ENCODE measurements around the gene FAM135A. TPM values are rescaled to one million over a fixed set of nuclear protein-coding genes. Genes with fewer than 3 reads are reported as not detected.
"Not testable (repeated sequence)": the region's sequence is repeated elsewhere in the genome, so short reads cannot be mapped to it uniquely, and the experiment has no call there.

FAM135A gene
- total and polyA plus RNA-seq, 2 experiments from 2014 or later: 35.2 to 68.7 TPM

GRCh38 chr6:70453899-70454298 lies 40.6 kb downstream of the FAM135A start:
- H3K27ac Mint-ChIP-seq; H4K20me1 ChIP-seq (replicated peaks; ENCODE audit: insufficient read depth); ATAC-seq; H3K79me2 ChIP-seq (replicated peaks; ENCODE audit: insufficient read depth); H3K4me3 Mint-ChIP-seq; H3K4me1 ChIP-seq (ENCODE audit: insufficient read depth); H3K27me3 ChIP-seq (ENCODE audit: insufficient read depth); H3K9me2 ChIP-seq (ENCODE audit: insufficient read depth); H3K4me3 ChIP-seq; H3K27ac ChIP-seq (ENCODE audit: low read depth); H3K4me1 Mint-ChIP-seq; H3F3A ChIP-seq (replicated peaks; ENCODE audit: low read depth); DNase-seq (ENCODE audit: low spot score); H3K4me2 ChIP-seq; H2AFZ ChIP-seq; H3K9me3 Mint-ChIP-seq; H3K27me3 Mint-ChIP-seq (ENCODE audit: insufficient read depth, low read depth, poor library complexity): not testable (repeated sequence)
- peaks cover 45% of the 10 kb centered on the region for H3K36me3 Mint-ChIP-seq (ENCODE audit: low read depth)
- H3K36me3 ChIP-seq (ENCODE audit: insufficient read depth): peaks cover 14% of the 10 kb centered on the region

DNA sequence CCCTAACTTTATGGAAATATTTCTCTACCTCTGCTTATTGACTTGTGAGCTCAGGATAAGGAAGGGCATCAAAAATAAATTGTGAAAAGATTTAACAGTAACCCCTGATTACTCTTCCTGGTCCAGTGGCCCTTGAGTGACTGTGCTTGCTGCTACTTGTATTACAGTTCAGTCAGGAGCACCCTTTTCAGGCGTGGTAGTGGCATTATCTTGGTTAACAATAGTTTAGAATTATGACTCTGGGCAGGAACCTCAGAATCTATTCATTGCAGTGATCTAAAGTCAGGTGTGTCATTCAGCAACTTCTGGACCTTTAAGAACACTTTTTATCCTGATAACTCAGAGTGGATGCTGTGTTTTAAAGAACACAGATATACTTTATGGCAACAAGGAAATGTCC lies 43.4 kb downstream of the FAM135A start:
- Mint-ChIP-seq H3K27me3 (ENCODE audit: insufficient read depth, low read depth, poor library complexity) (no peaks in the 10 kb centered on the region), H3K9me3 (no peaks in the 10 kb centered on the region; the same call in 2 of the 3 replicates), H3K4me1 (no peaks in the 10 kb centered on the region), H3K27ac (no peak overlapping the region), H3K4me3 (no peak overlapping the region), H3K36me3 (ENCODE audit: low read depth) (peaks cover 44% of the 10 kb centered on the region)
- H3K79me2 ChIP-seq (replicated peaks; ENCODE audit: insufficient read depth): peaks cover 7% of the 10 kb centered on the region
- no peak overlapping the region for H3K4me3 ChIP-seq
- H4K20me1 ChIP-seq (replicated peaks; ENCODE audit: insufficient read depth): no peaks in the 10 kb centered on the region
- peaks cover 10% of the 10 kb centered on the region; the same call in 1 of the 2 replicates for H3K36me3 ChIP-seq (ENCODE audit: insufficient read depth)
- H2AFZ ChIP-seq: no peak overlapping the region
- no peak for TF ChIP-seq POLR2AphosphoS5 (IDR thresholded peaks at IDR 0.05; ENCODE audit: low read depth)
- TF ChIP-seq NANOG (IDR thresholded peaks at IDR 0.05; ENCODE audit: borderline replicate concordance): no peak
- TF ChIP-seq, protein P1, sequence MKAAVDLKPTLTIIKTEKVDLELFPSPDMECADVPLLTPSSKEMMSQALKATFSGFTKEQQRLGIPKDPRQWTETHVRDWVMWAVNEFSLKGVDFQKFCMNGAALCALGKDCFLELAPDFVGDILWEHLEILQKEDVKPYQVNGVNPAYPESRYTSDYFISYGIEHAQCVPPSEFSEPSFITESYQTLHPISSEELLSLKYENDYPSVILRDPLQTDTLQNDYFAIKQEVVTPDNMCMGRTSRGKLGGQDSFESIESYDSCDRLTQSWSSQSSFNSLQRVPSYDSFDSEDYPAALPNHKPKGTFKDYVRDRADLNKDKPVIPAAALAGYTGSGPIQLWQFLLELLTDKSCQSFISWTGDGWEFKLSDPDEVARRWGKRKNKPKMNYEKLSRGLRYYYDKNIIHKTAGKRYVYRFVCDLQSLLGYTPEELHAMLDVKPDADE (IDR thresholded peaks at IDR 0.05): no peak
- TF ChIP-seq STAT1 (IDR thresholded peaks at IDR 0.05; ENCODE audit: unreplicated experiment): no peak
- TF ChIP-seq, protein P2, sequence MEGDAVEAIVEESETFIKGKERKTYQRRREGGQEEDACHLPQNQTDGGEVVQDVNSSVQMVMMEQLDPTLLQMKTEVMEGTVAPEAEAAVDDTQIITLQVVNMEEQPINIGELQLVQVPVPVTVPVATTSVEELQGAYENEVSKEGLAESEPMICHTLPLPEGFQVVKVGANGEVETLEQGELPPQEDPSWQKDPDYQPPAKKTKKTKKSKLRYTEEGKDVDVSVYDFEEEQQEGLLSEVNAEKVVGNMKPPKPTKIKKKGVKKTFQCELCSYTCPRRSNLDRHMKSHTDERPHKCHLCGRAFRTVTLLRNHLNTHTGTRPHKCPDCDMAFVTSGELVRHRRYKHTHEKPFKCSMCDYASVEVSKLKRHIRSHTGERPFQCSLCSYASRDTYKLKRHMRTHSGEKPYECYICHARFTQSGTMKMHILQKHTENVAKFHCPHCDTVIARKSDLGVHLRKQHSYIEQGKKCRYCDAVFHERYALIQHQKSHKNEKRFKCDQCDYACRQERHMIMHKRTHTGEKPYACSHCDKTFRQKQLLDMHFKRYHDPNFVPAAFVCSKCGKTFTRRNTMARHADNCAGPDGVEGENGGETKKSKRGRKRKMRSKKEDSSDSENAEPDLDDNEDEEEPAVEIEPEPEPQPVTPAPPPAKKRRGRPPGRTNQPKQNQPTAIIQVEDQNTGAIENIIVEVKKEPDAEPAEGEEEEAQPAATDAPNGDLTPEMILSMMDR (conservative IDR thresholded peaks at IDR 0.05; ENCODE audit: low read depth in 2 of 2): no peak
- TF ChIP-seq ZNF114 (CRISPR knock-in tag; IDR thresholded peaks at IDR 0.05): no peak
- TF ChIP-seq, protein P3, sequence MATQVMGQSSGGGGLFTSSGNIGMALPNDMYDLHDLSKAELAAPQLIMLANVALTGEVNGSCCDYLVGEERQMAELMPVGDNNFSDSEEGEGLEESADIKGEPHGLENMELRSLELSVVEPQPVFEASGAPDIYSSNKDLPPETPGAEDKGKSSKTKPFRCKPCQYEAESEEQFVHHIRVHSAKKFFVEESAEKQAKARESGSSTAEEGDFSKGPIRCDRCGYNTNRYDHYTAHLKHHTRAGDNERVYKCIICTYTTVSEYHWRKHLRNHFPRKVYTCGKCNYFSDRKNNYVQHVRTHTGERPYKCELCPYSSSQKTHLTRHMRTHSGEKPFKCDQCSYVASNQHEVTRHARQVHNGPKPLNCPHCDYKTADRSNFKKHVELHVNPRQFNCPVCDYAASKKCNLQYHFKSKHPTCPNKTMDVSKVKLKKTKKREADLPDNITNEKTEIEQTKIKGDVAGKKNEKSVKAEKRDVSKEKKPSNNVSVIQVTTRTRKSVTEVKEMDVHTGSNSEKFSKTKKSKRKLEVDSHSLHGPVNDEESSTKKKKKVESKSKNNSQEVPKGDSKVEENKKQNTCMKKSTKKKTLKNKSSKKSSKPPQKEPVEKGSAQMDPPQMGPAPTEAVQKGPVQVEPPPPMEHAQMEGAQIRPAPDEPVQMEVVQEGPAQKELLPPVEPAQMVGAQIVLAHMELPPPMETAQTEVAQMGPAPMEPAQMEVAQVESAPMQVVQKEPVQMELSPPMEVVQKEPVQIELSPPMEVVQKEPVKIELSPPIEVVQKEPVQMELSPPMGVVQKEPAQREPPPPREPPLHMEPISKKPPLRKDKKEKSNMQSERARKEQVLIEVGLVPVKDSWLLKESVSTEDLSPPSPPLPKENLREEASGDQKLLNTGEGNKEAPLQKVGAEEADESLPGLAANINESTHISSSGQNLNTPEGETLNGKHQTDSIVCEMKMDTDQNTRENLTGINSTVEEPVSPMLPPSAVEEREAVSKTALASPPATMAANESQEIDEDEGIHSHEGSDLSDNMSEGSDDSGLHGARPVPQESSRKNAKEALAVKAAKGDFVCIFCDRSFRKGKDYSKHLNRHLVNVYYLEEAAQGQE (IDR thresholded peaks at IDR 0.05; ENCODE audit: unreplicated experiment): no peak
- TF ChIP-seq EZH2 (IDR thresholded peaks at IDR 0.05; ENCODE audit: low read depth, unreplicated experiment): no peak
- TF ChIP-seq ZNF331 (CRISPR knock-in tag; IDR thresholded peaks at IDR 0.05; ENCODE audit: low read depth): no peak
- no peaks in the 10 kb centered on the region for H3F3A ChIP-seq (replicated peaks; ENCODE audit: low read depth)
- no peak for DNase-seq (ENCODE audit: low spot score)
- no peaks in the 10 kb centered on the region for H3K9me2 ChIP-seq (ENCODE audit: insufficient read depth)
- no peak overlapping the region for H3K27ac ChIP-seq (ENCODE audit: low read depth)
- no peaks in the 10 kb centered on the region for H3K27me3 ChIP-seq (ENCODE audit: insufficient read depth)
- no peaks in the 10 kb centered on the region for H3K4me1 ChIP-seq (ENCODE audit: insufficient read depth)
- no peak for ATAC-seq
- no peak overlapping the region for H3K4me2 ChIP-seq
